HG02852 (cell line): ENCODE data around the gene ZNF726.
"Not testable (repeated sequence)": the region's sequence is repeated elsewhere in the genome, so short reads cannot be mapped to it uniquely, and the experiment has no call there.

ENCODE experiments used
- ATAC-seq: cut with Tn5 transposase; IDR thresholded peaks from one replicate; pipeline ENCODE4 v1.9.1; 2021; ENCODE audit warnings: mild to moderate bottlenecking, moderate library complexity; ENCODE audit not compliant: unreplicated experiment

The ZNF726 gene

DNA sequence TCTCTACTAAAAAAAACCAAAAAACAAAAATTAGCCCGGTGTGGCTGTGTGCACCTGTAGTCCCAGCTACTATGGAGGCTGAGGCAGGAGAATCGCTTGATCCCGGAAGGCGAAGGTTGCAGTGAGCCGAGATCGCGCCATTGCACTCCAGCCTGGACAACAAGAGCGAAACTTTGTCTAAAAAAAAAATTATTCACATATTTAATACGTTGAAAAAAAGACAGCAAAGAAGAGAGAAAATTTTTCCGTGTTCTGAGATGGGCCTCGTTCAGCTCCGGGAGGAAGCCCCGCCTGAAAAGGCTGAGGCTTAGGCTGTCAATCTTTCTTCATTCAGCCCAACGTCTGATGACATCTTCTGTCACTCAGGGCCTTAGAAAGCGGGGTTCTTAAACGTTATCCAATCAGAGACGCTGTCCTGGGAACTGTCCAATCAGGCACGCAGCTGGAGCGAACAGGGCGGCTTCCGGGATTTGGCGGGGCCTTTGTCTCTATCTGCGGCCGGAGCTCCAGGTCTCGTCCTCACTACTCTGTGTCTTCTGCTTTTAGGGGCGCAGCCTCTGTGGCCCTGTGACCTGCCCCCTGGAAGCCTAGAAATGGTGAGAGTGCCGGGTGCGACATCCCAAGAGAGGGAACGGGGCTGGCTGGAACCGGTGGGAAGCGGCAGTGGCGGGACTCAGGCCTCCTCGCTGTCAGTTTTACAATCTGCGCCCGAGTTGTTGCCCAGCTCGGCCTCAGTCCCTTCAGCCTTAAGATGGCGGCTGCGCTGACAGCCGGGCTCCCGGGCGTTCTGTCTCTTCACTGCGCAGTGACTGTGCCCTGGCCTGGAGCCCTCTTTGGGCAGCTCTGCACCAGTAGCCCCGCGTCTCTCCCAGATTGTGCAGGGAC, at the start of gene ZNF726:
ZNF726 (plus strand) TSS at position 485 of the 885 bp plus-strand sequence; CDS start at position 594, 109 bp downstream.
- peak; percentile 98 for ATAC-seq

- no peak for ATAC-seq
Measured at GRCh38 chr19:23867895-23868294, 46.8 kb upstream of the ZNF726 start.

DNA sequence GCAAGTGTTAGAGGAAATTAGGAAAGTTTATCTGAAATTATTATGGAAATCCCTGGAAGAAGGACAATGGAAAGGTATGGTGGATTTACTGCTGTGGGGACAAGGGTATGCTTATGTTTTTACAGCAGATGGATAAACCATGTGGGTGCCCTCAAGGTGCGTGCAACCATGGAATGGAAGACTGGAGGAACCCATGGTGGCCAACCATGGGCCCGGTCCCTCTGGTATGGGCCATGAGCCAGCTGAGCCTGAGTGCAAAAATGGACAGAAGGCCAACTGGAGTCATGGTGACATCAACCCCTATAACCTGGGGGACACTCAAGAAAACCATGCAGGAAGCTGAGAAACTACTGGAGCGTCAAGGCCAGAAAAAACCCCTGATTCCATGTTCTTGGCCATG, 46.1 kb upstream of the ZNF726 start:
- ATAC-seq = no peak

- no peak for ATAC-seq
Measured at GRCh38 chr19:23872282-23872919, 42.3 kb upstream of the ZNF726 start.

DNA sequence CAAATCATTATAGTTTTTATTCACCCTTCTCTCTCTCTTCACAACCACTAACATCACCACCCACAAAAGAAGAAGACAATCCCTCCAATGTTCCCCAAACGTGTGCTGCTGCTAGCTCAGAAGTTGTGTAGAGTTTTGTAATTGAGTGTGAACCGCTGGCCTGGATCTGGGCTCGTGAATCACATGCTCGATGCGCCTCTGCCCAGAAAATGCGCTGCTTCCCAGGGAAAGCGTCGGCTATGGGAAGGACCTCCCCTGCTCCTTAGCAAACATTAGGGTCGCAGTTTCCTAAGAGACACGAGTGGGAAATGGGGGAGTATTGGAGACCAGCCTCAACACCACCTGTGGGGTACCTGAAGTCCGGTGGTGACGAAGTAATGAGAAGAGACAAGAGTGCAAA, 38.4 kb upstream of the ZNF726 start:
- ATAC-seq = no peak

GRCh38 chr19:23876756-23877155, 37.9 kb upstream of the ZNF726 start:
- ATAC-seq = not testable (repeated sequence)

DNA sequence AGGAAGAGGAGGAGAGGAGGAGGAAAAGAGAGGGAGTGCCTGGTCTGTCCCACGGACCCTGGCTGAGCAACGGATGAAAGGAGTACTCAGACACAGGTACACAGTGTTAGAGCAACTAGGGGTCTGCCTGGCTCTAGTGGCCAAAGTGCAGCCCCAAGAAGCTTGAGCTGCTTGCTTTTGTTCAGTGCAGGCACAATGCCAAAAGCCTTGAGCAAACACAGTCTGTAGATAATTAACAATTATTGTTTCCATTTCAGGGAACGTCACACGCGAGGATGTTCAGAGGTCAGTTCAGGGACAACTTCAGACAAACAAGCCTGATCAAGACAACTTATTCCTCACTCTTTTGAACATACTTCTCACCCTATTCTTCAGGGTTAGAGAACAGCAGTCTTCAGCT, 32.2 kb upstream of the ZNF726 start:
- ATAC-seq = no peak

DNA sequence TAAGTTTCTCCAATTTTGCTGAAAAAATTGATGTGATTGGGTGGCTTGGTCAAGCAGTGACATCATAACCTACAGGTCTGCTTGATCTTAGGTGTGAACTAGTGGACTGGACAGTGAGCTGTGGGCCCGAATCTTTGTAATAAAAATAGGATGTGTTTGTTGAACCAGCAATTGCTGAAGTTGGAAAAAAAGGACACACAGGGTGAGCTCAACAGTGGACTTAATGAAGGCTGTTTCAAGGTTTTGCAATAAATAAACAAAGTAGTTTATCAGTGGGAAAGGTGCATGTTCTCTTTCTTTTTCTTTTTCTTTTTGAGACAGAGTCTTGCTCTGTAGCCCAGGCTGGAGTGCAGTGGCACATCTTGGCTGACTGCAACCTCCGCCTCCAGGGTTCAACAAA, 30.3 kb upstream of the ZNF726 start:
- no peak for ATAC-seq

- no peak for ATAC-seq
Measured at GRCh38 chr19:23887642-23888041, 27.0 kb upstream of the ZNF726 start.

DNA sequence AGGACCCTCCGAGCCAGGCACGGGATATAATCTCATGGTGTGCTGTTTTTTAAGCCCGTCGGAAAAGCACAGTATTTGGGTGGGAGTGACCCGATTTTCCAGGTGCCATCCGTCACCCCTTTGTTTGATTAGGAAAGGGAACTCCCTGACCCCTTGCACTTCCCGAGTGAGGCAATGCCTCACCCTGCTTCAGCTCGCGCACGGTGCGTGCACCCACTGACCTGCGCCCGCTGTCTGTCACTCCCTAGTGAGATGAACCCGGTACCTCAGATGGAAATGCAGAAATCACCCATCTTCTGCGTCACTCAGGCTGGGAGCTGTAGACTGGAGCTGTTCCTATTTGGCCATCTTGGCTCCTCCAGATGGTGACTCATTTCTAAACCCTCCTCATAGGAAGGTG, 18.6 kb upstream of the ZNF726 start:
- not testable (repeated sequence) for ATAC-seq

- no peak for ATAC-seq
Measured at GRCh38 chr19:23896912-23897311, 17.8 kb upstream of the ZNF726 start.

DNA sequence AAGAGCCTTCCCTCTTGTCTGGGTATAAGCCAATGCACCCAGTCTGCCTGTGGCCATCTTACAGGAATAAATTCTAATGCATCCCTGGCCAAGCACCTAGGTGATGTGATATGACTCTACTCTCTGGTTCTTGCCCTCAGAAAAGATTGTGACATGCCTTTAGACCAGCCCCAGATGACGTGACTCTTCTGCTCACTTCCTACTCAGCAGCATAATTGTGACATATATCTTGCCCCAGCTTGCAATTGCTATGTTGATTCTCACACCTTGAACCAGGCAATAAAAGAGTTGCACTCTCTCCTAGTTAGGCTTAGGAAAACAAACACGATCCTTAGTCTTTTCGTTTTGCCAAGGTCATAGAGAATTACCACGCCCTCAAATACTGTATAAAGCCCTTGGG, 13.3 kb upstream of the ZNF726 start:
- ATAC-seq = no peak

- no peak for ATAC-seq
Measured at GRCh38 chr19:23904406-23904805, 10.3 kb upstream of the ZNF726 start.

GRCh38 chr19:23905771-23906170, 8.9 kb upstream of the ZNF726 start:
- ATAC-seq = no peak

DNA sequence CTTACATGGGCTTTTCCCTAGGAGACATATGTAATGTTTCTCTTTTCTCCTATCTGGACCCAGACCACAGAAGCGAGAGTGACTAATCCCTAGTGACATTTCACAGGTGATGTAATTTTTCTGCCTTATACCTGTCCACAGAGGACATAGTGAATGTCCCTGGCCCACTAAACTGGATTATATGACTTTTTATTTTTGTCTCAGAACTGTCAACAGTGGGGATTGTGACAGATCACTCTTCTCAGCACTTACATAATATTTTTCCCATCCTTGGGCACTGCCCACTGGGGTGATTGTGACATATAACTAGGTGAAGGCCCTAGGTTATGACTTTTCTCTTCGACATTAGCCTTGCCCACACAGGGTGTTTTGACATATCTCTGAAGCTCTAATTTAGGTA, 7.9 kb upstream of the ZNF726 start:
- ATAC-seq = no peak

DNA sequence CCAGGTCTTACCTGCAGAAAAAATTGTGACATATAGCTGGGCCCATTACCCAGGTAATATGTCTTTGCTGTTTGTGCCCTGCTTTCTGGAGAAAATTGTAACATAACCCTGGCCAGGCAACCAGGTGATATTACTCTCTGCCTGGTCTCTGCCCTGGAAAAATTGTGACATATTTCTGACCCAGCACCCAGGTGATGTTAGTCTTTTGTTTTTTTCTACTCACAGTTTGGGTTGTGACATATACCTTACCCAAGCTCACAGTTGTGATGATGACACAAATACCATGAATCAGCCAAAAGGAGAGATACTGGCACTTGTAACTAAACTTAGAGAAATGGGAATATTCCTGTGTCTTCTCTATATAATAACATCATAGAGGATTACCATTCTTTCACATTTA, 6.5 kb upstream of the ZNF726 start:
- ATAC-seq = no peak

DNA sequence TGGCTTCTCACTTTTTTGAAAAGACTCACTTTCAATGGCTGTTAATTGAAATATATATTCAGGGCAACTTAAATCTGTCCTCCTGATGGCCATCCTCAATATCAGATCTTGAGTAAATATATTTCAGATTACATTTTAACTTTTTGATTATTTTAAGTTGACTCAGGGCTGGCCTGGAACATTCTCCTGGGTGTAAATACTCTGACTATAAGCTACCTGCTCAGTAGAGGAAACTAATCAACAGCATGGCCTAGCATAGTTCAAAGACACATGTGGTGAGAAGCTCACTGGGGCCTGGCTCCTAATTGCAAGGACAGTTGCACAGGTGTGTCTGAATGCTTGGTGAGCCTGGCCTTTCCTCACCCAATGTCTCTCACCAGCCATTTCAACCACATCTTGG, 5.5 kb upstream of the ZNF726 start:
- no peak for ATAC-seq

- no peak for ATAC-seq
Measured at GRCh38 chr19:23913931-23914330, 755 bp upstream of the ZNF726 start.

DNA sequence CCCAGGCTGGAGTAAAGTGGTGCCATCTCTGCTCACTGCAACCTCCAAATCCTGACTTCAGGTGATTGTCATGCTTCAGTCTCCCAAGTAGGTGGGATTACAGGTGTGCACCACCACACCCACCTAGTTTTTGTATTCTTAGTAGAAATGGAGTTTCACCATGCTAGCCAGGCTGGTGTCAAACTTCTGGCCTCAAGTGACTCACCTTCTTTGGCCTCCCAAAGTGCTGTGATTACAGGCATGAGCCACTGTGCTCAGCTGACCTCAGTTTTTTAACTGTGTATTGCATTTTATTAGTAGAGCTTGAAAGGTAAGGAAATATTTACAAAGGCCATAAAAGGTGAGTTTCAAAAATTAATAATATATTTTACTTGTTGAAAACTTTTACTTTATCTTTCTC, 2.3 kb downstream of the ZNF726 start:
- ATAC-seq = no peak

DNA sequence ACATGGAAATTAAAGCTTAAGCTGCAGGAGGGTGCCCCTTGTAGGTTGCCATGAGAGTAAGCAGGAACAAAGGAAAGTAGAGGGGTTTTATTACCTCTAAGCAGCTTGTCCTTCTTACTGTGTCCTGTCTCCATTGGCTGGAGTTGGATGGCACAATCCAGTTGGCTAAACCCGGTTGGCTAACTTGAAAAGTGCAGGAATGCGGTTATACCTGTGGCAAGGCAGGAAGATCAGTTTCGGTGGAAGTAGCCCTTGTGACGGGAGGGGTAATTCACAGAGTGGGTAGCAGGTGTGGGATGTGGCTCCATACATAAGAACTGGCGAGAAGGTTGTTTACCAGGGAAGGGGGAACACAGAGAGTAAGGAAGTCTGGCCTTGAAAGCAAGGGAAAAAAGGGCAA, 3.2 kb downstream of the ZNF726 start:
- no peak for ATAC-seq

DNA sequence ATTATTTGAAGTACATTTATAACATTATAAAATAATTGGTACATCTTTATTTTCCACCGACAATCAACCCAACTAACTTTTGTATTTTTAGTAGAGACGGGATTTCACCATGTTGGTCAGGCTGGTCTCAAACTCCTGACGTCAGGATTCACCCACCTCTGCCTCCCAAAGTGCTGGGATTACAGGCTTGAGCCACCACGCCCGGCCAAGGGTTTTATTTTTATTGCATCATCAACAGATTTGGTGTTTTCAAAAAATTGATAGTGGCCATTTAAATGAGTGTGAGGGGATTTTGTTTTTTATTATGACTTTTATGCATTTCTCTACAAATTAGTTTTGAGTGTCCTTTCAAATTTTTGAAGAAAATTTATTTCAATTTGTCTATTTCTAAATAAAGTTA, 10.6 kb downstream of the ZNF726 start:
- ATAC-seq = no peak

- ATAC-seq = no peak
Measured at GRCh38 chr19:23932878-23933277, 18.2 kb downstream of the ZNF726 start.
